Vagina (tissue), 2 donors: ENCODE data around the gene SLC12A2.

Experiments
- POLR2A ChIP-seq, 2 donors: fragments of 450-650 bp; IDR thresholded peaks; one replicate each; pipeline ENCODE4 v1.6.1; 2017; ENCODE audit warnings: antibody characterized with exemption in 2 of 2, mild to moderate bottlenecking in 2 of 2, moderate library complexity in 2 of 2
- POLR2AphosphoS5 ChIP-seq, 2 donors: sonication (generic); formaldehyde crosslinking; IDR thresholded peaks; one replicate each; pipeline ENCODE4 v1.9.0; 2017; ENCODE audit warnings: antibody characterized with exemption in 2 of 2, mild to moderate bottlenecking in 2 of 2, low read depth in 1 of 2; ENCODE audit not compliant: insufficient read depth in 1 of 2

DNA sequence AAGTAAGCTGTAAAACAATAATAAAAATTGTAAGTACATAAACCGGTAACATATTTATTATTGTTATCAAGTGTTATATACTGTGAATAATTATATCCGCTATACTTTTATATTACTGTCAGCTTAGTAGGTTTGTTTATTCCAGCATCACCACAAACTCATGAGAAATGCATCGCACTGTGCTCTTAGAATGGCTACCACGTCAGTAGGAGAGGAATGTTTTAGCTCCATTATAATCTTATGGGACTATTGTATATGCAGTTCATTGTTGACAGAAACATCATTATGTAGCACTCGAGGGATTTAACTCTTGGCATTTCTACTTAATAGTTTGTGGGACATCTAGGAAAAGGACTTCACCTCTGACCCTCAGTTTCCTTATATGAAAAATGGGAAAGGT, 16.4 kb downstream of the SLC12A2 start:
- TF ChIP-seq POLR2AphosphoS5 (IDR thresholded peaks at IDR 0.05; ENCODE audit: insufficient read depth in 1 of 2, low read depth in 1 of 2): no peak
- TF ChIP-seq POLR2A (IDR thresholded peaks at IDR 0.05): no peak
